Activated CD4-positive, alpha-beta T cell treated with anti-CD3 and anti-CD28 coated beads for 1 hour (primary cell): ENCODE results near the gene P2RY6.
"Not testable (repeated sequence)": the region's sequence is repeated elsewhere in the genome, so short reads cannot be mapped to it uniquely, and the experiment has no call there.

Experiments used
- DNase-seq: peaks from one replicate; pipeline ENCODE4 v3.0.0-alpha.2; 2020

The P2RY6 gene

GRCh38 chr11:73271936-73272679 is at the start of gene P2RY6:
P2RY6 (plus strand) TSS chr11:73272338; CDS start chr11:73296519, 24,181 bp downstream.
- no peak for DNase-seq

- DNase-seq = no peak
Measured at GRCh38 chr11:73223998-73224730, 48.0 kb upstream of the P2RY6 start.

- no peak for DNase-seq
Measured at GRCh38 chr11:73225001-73225686, 47.0 kb upstream of the P2RY6 start.

GRCh38 chr11:73225851-73226250 is 46.3 kb upstream of the P2RY6 start:
- no peak for DNase-seq

- DNase-seq = no peak
Measured at GRCh38 chr11:73226297-73227006, 45.7 kb upstream of the P2RY6 start.

GRCh38 chr11:73227571-73228211 is 44.4 kb upstream of the P2RY6 start:
- no peak for DNase-seq

GRCh38 chr11:73228268-73229134 is 43.6 kb upstream of the P2RY6 start:
- DNase-seq = no peak

GRCh38 chr11:73229321-73229895 is 42.7 kb upstream of the P2RY6 start:
- no peak for DNase-seq

GRCh38 chr11:73229896-73230875 is 42.0 kb upstream of the P2RY6 start:
- DNase-seq = no peak

GRCh38 chr11:73230931-73231330 is 41.2 kb upstream of the P2RY6 start:
- no peak for DNase-seq

GRCh38 chr11:73232487-73232886 is 39.7 kb upstream of the P2RY6 start:
- DNase-seq = not testable (repeated sequence)

- no peak for DNase-seq
Measured at GRCh38 chr11:73233211-73233610, 38.9 kb upstream of the P2RY6 start.

GRCh38 chr11:73233692-73234470 is 38.3 kb upstream of the P2RY6 start:
- no peak for DNase-seq

GRCh38 chr11:73234471-73235181 is 37.5 kb upstream of the P2RY6 start:
- DNase-seq = no peak

- DNase-seq = no peak
Measured at GRCh38 chr11:73235236-73235786, 36.8 kb upstream of the P2RY6 start.

- DNase-seq = no peak
Measured at GRCh38 chr11:73236205-73236765, 35.9 kb upstream of the P2RY6 start.

- no peak for DNase-seq
Measured at GRCh38 chr11:73236854-73237253, 35.3 kb upstream of the P2RY6 start.
